ENCODE measurements around the gene ADGRG6.

The ADGRG6 gene

GRCh38 chr6:142292166-142292924 is 9.5 kb upstream of the ADGRG6 start:
- no peak for DNase-seq

- DNase-seq: no peak
Measured at GRCh38 chr6:142293121-142293520, 8.7 kb upstream of the ADGRG6 start.

- DNase-seq: no peak
Measured at GRCh38 chr6:142294679-142295078, 7.1 kb upstream of the ADGRG6 start.

- no peak for DNase-seq
Measured at GRCh38 chr6:142296975-142297604, 4.7 kb upstream of the ADGRG6 start.

GRCh38 chr6:142297605-142297995 is 4.2 kb upstream of the ADGRG6 start:
- DNase-seq: no peak

GRCh38 chr6:142297996-142298753 is 3.6 kb upstream of the ADGRG6 start:
- DNase-seq: no peak

GRCh38 chr6:142300302-142300701 is 1.5 kb upstream of the ADGRG6 start:
- no peak for DNase-seq

GRCh38 chr6:142300758-142301650 is 803 bp upstream of the ADGRG6 start:
- DNase-seq: no peak

- DNase-seq: no peak
Measured at GRCh38 chr6:142302421-142303175, 791 bp downstream of the ADGRG6 start.

- DNase-seq: no peak
Measured at GRCh38 chr6:142303176-142303533, 1.3 kb downstream of the ADGRG6 start.

- DNase-seq: no peak
Measured at GRCh38 chr6:142304241-142304640, 2.4 kb downstream of the ADGRG6 start.

- DNase-seq: no peak
Measured at GRCh38 chr6:142306736-142307135, 4.9 kb downstream of the ADGRG6 start.

GRCh38 chr6:142307963-142308748 is 6.3 kb downstream of the ADGRG6 start:
- no peak for DNase-seq

- no peak for DNase-seq
Measured at GRCh38 chr6:142309426-142309825, 7.6 kb downstream of the ADGRG6 start.

- no peak for DNase-seq
Measured at GRCh38 chr6:142313284-142313683, 11.5 kb downstream of the ADGRG6 start.

GRCh38 chr6:142316791-142317368 is 15.1 kb downstream of the ADGRG6 start:
- DNase-seq: no peak

GRCh38 chr6:142318714-142319113 is 16.9 kb downstream of the ADGRG6 start:
- no peak for DNase-seq

GRCh38 chr6:142320366-142320765 is 18.6 kb downstream of the ADGRG6 start:
- DNase-seq: no peak

- DNase-seq: no peak
Measured at GRCh38 chr6:142321451-142321850, 19.6 kb downstream of the ADGRG6 start.

- DNase-seq: no peak
Measured at GRCh38 chr6:142322066-142322465, 20.3 kb downstream of the ADGRG6 start.

All from NCI-H1930 (cell line).